NB4 (cell line): Measurements from ENCODE around the gene HS3ST3A1.

Source experiments
- MYC ChIP-seq: IDR thresholded peaks from 2 replicates; pipeline ENCODE4 v1.6.1; 2011; ENCODE audit warnings: low read depth, low read length
- POLR2A ChIP-seq: IDR thresholded peaks from 2 replicates; pipeline ENCODE4 v1.6.1; 2011; ENCODE audit warnings: mild to moderate bottlenecking; ENCODE audit not compliant: insufficient read length; ENCODE audit errors: extremely low read depth
- TF ChIP-seq, protein P1 (sequence below): IDR thresholded peaks from one replicate; pipeline ENCODE4 v1.5.1; 2012; ENCODE audit warnings: low read depth, low read length
- TF ChIP-seq, protein P2 (sequence below): IDR thresholded peaks from 2 replicates; pipeline ENCODE4 v1.6.1; 2011; ENCODE audit warnings: low read depth, low read length

DNA sequence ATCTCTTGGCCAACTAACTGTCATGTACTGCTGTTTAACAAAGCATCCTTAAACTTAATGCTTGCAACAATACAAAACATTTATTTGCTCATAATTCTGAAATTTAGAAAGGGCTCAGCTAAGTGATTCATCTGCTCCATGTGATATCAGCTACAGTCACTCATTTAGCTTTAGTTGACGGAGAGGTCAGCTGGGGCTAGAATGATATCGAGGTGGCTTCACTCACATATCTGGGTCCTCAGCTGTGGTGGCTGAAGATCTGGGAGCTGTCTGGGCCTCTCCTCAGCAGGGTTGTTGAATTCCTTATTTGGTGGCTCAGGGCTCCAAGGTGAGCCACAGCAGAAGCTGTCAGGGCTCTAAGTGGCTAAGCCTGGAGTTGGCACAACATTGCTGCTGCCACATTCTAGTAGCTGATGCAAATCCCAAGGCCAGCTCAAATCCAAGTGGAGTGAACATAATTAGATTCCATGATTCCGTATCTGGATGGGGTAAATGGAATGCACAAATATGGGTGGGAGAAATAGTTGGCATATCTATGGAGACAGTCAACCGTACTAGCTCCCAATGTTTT lies 62.8 kb downstream of the HS3ST3A1 start:
- TF ChIP-seq, protein P1, sequence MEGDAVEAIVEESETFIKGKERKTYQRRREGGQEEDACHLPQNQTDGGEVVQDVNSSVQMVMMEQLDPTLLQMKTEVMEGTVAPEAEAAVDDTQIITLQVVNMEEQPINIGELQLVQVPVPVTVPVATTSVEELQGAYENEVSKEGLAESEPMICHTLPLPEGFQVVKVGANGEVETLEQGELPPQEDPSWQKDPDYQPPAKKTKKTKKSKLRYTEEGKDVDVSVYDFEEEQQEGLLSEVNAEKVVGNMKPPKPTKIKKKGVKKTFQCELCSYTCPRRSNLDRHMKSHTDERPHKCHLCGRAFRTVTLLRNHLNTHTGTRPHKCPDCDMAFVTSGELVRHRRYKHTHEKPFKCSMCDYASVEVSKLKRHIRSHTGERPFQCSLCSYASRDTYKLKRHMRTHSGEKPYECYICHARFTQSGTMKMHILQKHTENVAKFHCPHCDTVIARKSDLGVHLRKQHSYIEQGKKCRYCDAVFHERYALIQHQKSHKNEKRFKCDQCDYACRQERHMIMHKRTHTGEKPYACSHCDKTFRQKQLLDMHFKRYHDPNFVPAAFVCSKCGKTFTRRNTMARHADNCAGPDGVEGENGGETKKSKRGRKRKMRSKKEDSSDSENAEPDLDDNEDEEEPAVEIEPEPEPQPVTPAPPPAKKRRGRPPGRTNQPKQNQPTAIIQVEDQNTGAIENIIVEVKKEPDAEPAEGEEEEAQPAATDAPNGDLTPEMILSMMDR = no peak
- TF ChIP-seq POLR2A (no peak), MYC (no peak)
- TF ChIP-seq, protein P2, sequence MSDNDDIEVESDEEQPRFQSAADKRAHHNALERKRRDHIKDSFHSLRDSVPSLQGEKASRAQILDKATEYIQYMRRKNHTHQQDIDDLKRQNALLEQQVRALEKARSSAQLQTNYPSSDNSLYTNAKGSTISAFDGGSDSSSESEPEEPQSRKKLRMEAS = no peak
